ENCODE results near the gene TUBB4B. TPM values are rescaled to one million over a fixed set of nuclear protein-coding genes. Genes with fewer than 3 reads are reported as not detected.

TUBB4B gene
- total RNA-seq, 1 donor from 2014 or later, result 192 TPM

DNA sequence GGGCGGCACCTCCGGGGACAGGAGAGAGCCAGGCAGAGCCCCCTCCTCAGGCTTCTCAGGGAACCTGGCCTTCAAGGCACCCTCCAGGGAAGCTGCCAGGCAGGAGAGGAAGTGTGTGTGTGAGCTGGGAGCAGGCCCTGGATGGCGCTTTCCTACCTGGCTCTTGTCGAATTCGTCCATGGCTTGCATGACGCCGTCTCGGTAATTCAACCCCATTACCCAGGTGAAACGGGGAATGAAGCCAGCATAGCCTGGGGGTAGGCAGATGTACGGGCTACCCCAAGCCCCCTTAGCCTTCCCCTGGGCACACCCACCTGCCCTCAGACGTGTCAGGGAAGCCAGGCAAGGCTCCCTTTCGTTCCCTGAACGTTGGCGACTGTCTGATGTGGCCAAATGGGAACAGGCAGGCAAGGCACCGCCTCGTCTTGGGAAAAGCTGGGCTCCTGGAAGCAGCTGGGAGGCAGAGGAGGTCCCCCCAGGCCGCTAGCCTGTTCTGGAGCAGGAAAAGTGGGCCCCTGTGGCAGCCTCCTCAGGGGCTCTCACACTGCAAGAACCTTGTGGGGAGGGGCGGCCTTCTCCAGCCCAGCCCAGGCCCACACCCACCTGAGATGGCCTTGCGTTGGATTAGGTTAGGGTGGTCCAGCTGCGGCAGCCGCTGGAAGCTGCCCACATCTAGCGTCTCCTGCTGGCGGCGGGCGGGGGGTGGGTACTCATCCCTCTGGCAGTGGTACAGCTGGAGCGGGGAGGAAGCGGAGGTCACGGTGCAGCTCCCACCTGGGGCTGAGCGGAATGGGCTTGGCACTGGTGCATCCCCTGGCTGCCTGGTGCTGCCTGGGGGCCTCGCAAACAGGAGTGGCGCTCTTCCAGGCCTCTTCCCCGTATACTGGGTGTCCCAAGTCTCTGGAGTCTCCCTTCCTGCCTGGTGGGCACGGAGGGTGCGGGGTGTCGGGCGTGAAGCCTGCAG is 3.7 kb downstream of the TUBB4B start:
- H3K27ac Mint-ChIP-seq (ENCODE audit: unreplicated experiment), result no peak overlapping the region

DNA sequence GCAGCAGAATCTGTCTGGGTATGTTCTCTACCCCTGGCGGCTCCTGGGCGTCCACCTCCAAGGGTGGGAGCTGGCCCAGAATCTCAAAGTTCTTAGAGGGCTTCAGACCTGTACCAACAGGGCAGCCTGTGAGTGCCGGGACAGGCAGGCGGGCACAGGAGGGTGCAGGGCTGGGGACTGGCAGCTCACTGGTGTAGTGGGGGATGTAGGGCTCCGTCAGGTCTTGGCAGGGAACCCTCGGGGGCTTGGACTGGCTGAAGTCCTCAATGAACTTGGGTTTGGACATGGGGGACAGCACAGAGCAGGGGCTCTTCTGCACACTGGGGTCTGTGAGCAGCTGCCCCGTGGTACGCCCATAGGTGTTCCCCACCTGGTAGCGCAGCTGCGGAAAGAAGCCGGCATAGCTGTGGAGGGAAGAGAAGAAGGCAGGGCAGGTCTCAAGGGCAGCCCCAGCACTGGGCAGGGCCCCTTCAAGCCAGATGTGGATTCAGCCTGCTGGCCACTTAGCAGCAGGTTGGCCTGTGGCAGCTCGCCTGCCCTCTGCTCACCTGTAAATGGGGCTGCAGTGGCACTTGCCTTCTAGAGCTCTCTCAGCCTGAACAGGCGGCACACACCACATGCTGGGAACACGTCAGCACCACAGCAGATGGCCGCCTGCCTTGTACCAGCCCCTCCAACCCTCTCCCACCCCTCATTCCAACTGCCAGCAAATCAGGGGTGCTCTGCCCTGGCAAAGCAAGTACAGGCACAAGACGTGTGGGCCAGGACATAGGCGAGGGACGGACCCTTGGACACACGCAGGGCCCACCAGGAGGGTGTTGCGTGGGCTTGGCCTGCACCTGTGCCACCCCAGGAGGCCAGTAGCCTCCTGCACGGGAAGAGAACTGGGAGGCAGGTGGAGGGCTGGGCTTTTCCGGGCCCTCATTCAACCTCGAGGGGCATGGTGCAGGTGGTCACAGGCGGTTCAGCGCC is 4.6 kb downstream of the TUBB4B start:
- Mint-ChIP-seq H3K36me3 (ENCODE audit: unreplicated experiment) (no peaks in the 10 kb centered on the region), H3K9me3 (ENCODE audit: unreplicated experiment) (no peaks in the 10 kb centered on the region), H3K4me3 (ENCODE audit: unreplicated experiment) (no peak overlapping the region), H3K27ac (ENCODE audit: unreplicated experiment) (no peak overlapping the region), H3K27me3 (ENCODE audit: unreplicated experiment) (peaks cover 11% of the 10 kb centered on the region), H3K4me1 (ENCODE audit: low read depth, unreplicated experiment) (peaks cover 7% of the 10 kb centered on the region)
- DNase-seq, result no peak
- TF ChIP-seq, protein P1, sequence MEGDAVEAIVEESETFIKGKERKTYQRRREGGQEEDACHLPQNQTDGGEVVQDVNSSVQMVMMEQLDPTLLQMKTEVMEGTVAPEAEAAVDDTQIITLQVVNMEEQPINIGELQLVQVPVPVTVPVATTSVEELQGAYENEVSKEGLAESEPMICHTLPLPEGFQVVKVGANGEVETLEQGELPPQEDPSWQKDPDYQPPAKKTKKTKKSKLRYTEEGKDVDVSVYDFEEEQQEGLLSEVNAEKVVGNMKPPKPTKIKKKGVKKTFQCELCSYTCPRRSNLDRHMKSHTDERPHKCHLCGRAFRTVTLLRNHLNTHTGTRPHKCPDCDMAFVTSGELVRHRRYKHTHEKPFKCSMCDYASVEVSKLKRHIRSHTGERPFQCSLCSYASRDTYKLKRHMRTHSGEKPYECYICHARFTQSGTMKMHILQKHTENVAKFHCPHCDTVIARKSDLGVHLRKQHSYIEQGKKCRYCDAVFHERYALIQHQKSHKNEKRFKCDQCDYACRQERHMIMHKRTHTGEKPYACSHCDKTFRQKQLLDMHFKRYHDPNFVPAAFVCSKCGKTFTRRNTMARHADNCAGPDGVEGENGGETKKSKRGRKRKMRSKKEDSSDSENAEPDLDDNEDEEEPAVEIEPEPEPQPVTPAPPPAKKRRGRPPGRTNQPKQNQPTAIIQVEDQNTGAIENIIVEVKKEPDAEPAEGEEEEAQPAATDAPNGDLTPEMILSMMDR (IDR thresholded peaks at IDR 0.05; ENCODE audit: partially characterized antibody, unreplicated experiment), result no peak

More for the DNA sequence above, 3.7 kb downstream of the TUBB4B start:
- H3K4me3 Mint-ChIP-seq (ENCODE audit: unreplicated experiment), result no peak overlapping the region
- peaks cover 12% of the 10 kb centered on the region for H3K27me3 Mint-ChIP-seq (ENCODE audit: unreplicated experiment)
- H3K9me3 Mint-ChIP-seq (ENCODE audit: unreplicated experiment), result no peaks in the 10 kb centered on the region
- TF ChIP-seq, protein P1 (IDR thresholded peaks at IDR 0.05; ENCODE audit: partially characterized antibody, unreplicated experiment), result no peak
- H3K4me1 Mint-ChIP-seq (ENCODE audit: low read depth, unreplicated experiment), result peaks cover 7% of the 10 kb centered on the region
- DNase-seq, result no peak
- no peaks in the 10 kb centered on the region for H3K36me3 Mint-ChIP-seq (ENCODE audit: unreplicated experiment)

DNA sequence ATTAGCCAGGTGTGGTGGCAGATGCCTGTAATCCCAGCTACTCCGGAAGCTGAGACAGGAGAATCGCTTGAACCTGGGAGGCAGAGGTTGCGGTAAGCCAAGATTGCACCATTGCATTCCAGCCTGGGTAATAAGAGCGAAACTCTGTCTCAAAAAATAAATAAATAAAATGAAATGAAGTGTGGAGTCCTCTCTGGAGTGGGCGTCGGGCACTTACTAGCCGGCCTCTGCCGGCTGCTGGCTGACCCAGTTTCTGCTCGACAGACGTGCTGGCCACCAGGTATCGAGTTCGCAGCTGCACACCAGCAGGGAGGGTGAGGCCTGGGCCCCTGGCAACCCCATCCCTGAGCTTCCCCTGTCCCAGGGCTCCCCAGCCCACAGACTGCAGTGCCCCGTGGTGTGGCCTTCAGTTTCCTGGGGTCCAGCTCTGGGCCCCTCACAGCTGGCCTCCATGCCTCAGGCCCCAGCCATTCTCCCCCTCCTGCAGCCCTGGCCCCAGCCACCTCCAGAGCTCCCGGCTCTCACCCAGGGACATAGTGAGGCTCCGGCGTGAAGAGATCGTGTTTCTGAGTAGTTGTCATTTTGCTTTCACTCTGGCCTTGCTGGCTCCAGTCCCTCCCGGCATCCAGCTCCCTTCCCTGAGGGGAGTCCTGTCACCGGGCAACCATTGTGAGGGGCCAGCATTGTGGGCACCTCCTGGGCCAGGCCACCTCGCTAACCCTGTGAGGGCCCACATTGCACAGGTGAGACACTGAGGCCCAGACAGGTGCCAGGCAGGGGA is 6.2 kb downstream of the TUBB4B start:
- Mint-ChIP-seq H3K27me3 (ENCODE audit: unreplicated experiment) (peaks cover 7% of the 10 kb centered on the region), H3K4me3 (ENCODE audit: unreplicated experiment) (no peak overlapping the region), H3K36me3 (ENCODE audit: unreplicated experiment) (no peaks in the 10 kb centered on the region), H3K4me1 (ENCODE audit: low read depth, unreplicated experiment) (peaks cover 6% of the 10 kb centered on the region), H3K9me3 (ENCODE audit: unreplicated experiment) (no peaks in the 10 kb centered on the region), H3K27ac (ENCODE audit: unreplicated experiment) (no peak overlapping the region)
- TF ChIP-seq, protein P1 (IDR thresholded peaks at IDR 0.05; ENCODE audit: partially characterized antibody, unreplicated experiment), result no peak
- no peak for DNase-seq

DNA sequence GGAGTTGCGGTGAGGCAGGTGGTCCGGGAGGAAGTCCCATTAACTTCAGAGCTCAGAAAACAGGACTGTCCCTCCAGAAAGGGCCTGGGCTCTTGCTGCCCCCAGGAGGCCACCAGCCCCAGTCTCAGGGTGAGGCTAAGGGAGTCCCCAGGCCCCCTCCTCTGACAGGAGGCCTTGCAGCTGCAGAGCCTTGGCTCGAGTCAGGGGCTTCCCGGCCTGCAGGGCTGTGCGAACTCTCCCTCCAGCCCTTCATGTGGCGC is 6.8 kb downstream of the TUBB4B start:
- no peak for DNase-seq
- Mint-ChIP-seq H3K36me3 (ENCODE audit: unreplicated experiment) (no peaks in the 10 kb centered on the region), H3K4me1 (ENCODE audit: low read depth, unreplicated experiment) (peaks cover under 1% of the 10 kb centered on the region), H3K4me3 (ENCODE audit: unreplicated experiment) (no peak overlapping the region), H3K27ac (ENCODE audit: unreplicated experiment) (no peak overlapping the region), H3K9me3 (ENCODE audit: unreplicated experiment) (no peaks in the 10 kb centered on the region), H3K27me3 (ENCODE audit: unreplicated experiment) (peaks cover 1% of the 10 kb centered on the region)
- TF ChIP-seq, protein P1 (IDR thresholded peaks at IDR 0.05; ENCODE audit: partially characterized antibody, unreplicated experiment), result no peak

All from glutamatergic neuron (in vitro differentiated cells).